Stimulated activated CD8-positive, alpha-beta memory T cell treated with anti-CD3 and anti-CD28 coated beads, Interleukin-7, amount 100 ng/mL, for 48 hours (primary cell): Measurements from ENCODE around the gene CEBPZ.
"Not testable (repeated sequence)": the region's sequence is repeated elsewhere in the genome, so short reads cannot be mapped to it uniquely, and the experiment has no call there.

Experiments used
- DNase-seq, 2 donors: peaks; one replicate each; pipeline ENCODE4 v3.0.0-alpha.2; 2020; ENCODE audit warnings: low read depth in 1 of 2; ENCODE audit errors: extremely low read depth in 1 of 2

Gene CEBPZ

DNA sequence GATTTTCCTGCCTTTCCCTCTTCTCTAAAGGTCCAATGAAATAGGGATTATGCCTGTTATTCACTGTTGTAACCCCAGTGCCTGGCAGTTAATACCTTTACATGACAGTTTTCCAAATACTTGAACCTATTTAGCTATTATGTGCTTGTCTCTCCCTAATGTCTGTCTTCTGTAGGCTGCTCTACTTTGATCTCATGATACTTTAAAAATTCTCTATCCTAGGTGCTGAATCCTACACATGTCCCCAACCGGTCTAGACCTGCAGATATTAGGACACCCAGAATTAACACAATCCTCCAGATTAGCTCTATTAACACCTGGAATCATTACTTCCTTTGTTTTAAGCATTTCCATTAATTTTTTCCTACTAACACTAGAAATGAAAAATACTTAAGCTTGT lies 7.3 kb downstream of the CEBPZ start:
- no peak for DNase-seq

DNA sequence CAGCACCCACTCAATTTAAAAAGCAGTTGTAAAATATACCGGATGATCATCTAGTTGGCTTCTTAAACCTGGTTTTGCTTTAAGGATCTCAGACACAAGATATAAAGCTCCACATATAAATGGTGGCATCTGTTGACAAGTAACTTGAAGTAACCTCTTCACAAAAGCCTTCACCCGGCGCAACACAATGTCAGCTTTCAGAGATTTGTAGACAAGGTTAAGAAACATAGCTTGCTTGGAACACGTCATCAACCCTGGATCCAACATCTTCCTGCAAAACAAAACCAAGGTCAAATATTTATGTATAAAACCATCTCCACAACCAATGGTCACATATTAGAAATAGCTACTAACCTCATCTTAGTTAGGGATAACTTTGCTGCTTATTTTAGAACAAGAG lies 8.3 kb downstream of the CEBPZ start:
- no peak for DNase-seq

DNA sequence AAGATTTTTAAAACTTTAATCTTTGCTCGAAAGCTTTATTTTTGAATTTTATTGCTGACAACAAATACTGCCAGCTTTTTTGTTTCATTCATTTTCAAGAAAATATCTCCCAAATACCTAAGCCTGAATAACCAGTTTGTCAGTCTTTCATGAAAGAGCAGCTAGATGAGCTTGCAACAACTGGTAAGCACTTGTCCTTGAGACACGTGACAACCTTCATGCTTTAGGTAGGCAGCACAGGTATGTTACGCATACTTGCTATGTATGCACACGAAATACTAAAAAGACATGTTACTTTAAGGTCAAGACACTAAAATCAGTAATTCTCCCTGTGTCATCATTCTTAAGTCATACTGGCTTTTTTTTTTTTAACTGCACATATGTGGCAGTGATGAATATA lies 12.3 kb downstream of the CEBPZ start:
- no peak for DNase-seq

DNA sequence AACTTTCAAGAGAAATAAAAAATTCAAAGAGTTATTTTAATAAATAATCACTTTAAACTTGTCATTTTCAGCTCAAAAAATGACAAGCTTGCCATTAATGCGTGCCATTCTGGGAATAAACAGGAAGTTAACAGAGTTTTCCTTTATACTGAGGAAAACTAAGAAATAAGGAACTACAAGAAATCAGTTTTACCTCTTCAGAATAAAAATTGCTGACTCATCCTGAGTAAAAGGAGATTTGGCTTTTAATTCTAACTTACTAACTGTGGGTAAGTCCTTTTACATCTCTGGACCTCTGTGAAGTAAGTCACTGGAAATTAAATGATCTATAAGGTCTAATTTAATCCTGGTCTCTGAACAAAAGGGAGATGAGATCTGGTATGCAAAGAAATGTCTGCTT lies 16.1 kb downstream of the CEBPZ start:
- no peak for DNase-seq

DNA sequence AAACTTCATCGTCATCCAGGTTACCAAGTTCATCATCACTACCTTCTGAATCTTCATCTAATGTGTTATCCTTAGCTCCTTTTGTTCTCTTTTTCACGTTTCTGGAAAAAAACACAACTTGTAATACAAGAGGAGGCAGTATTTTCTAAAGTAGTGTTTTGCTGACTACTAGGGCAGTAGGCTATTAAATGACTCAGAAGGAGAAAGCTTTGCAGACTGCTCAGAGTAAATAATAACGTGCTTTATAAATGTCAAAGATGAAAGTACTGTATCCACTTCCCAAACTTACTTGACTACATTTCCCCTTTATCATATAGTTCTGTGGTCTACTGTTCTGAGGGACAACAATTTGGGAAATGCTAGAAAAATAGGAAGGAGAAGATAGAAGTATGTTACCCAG lies 19.5 kb downstream of the CEBPZ start:
- no peak for DNase-seq

DNA sequence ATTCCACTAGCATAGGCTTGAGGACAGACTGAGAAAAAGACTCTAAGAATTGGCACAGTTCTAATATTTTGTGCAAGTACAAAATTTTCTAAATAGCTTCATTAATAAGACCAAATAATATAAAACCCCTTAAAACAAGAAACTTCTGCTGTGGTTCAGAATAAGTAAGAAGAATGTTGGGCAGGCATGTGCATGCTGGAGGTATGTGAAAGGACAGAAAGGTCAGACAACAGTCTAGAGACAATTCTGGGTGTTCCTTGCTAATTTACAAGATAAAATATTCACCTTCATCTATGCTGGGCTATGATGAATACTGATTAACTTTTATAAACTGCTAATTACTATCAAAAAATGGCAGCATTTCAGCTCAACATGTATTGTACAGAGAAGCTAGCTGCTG lies 20.2 kb downstream of the CEBPZ start:
- no peak for DNase-seq

DNA sequence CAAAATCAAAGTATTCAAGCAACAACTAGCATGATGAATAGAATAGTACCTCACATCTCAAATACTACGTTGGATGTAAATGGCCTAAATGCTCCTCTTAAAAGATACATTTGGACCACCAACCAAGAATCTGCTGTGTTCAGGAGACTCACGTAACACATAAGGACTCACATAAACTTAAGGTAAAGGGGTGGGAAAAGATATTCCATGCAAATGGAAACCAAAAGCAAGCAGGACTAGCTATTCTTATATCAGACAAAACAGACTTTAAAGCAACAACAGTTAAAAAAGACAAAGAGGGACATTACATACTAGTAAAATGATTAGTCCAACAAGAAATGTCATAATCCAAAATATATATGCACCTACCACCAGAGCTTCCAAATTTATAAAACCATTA lies 24.6 kb downstream of the CEBPZ start:
- not testable (repeated sequence) for DNase-seq

DNA sequence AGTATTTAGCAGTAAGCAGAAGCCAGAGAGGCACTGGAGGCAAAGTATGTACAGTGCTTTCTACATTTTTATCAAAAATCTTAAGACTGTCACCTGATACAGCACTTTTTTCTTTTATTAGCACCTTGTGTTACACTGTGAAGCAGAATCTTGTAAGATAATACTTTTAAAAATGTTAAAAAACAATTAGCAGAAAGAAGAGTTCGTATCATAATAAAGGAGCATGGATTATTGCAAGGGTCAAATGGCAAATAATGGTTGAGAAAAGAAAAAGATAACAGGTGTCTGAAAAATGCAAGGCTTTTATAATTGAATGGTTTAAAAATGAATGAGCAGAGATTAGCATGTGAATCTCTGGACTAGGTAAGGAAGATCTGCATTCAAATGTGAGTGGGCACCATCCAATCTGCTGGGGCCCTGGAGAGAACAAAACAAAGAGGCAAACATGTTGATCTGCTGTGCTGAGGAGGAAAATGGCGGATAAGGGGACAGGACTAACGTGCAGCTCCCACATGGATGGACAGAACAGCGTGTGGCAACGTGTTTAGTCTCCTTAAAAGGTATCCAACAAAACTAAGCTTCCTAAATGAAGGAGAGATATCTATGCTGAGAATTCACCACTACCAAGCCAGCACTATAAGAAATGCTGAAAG lies 25.6 kb downstream of the CEBPZ start:
- no peak for DNase-seq

DNA sequence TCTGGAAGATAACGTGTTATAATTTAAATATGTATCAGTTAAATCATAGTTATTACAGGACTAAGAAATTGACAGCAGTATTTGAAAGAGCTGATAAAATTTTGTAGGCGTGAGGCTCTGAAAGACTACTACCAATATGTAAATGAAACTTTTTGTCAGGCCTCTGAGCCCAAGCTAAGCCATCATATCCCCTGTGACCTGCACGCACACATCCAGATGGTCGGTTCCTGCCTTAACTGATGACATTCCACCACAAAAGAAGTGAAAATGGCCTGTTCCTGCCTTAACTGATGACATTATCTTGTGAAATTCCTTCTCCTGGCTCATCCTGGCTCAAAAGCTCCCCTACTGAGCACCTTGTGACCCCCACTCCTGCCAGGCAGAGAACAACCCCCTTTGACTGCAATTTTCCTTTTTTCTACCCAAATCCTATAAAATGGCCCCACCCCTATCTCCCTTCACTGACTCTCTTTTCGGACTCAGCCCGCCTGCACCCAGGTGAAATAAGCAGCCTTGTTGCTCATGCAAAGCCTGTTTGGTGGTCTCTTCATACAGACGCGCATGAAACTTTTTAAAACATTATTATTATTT lies 26.2 kb downstream of the CEBPZ start:
- not testable (repeated sequence) for DNase-seq

DNA sequence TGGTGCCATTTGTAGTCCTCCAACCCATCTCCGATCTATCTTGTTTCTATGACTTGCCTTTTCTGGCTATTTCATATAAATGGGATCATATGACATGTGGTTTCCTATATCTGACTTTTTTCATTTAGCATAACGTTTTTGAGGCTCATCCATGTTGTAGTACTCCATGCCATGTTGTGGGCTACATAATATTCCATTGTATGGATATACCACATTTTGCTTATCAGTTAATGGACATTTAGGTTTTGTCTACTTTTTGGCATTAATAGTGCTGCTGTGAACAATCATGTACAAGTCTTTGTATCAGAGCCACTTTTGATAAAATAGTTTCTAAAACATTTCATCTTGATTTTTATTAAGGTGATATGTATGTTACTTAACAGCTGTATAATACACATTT lies 27.7 kb downstream of the CEBPZ start:
- no peak for DNase-seq

DNA sequence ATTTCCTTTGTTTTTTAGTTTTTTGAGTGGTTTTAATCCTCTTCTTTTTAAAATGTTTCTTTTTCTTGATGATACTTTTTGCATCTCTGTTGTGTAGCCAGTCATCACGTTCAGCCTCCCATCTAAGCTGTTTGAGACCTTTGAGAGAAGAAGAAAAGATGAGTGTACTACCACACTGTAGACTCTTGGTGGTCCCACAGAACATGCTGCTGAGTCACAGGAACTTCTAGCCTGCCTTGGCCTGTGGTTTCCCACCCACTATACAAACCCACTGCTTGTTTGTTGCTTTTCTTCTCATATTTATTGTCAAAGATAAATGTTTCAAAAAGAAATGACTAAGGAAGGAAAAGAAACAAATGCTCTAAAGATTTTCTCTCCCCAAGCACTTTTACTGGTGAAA lies 29.6 kb downstream of the CEBPZ start:
- peak in 1 of 2 donors; percentile 61 for DNase-seq

DNA sequence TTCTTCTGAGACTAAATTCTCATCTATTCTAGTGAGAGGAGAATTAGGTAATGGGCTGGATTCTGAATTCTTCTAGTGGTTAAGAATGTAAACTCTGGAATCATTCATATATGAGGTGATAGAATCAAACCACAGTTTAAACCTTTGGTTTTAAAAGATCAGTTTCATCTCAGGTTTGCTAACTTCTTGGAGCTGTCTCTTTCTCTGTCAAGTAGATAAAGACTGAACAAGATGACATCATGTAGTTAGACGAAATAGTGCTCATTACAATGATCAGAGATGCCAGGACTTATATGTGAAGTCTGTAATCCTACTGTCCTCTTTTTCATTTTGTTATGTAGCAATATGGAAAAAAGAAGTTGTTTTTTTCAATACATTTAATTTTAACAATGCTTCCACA lies 30.2 kb downstream of the CEBPZ start:
- no peak for DNase-seq

DNA sequence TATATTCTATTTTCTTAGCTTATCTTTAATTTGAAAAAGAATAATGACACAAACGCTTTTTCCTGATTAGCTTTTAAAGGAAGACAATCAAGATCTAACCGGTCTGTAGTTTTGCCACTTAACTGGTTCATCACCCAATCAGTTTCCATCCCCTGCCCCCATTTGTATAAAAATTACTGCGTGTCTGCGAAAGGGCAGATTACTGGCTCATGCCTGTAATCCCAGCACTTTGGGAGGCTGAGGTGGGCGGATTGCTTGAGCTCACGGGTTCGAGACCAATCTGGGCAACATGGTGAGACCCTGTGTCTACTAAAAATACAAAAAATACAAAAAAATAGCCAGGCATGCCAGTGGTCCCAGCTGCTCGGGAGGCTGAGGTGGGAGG lies 32.7 kb downstream of the CEBPZ start:
- no peak for DNase-seq

DNA sequence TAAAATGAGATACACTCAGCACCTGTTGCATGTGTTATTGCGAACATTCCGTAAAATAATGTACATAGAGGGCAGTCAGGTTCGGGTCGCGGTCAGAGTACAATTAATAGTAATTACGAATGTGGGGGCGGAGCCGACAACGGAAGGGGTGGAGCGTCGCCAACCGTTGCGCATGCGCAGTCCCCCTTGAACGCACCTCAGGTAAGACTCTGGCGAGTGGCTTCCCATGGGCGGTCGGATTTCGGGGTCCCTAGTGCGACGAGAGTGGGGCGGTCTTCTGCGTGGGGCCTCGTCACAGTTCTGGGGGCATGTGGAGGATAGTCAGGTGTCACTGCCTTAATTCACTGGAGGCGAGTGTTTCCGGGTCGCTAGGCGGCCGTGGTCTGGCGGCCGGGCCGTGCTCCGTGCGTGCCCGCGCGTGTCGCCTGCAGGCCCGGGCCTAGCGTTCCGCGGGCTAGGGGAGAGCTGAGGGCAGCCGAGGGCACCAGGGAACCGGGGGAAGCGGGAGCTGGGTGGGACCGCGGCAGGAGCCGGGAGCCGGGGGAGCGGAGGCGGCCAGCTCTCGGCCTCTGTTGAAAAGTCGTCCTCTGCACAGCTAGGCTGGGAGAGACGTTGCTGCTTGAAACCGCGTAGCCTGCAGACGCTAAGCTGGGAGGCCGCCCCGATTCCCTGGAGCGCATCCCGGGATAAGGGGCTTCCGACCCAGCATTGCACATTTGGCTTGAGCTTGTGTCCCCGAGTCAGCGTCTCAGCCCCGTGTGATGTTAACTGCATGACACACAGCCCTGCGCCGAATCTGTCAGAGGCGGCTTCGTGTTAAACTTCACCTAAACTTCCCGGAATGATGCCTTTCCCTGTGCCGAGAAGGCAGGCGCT lies 34.8 kb downstream of the CEBPZ start, which contains the start of gene CEBPZOS:
Gene CEBPZOS, plus strand, starts transcription at position 177 of the 876 bp plus-strand sequence. CDS start 3,209 bp downstream, outside the sequence.
- DNase-seq: peak; percentile 74 to 76

DNA sequence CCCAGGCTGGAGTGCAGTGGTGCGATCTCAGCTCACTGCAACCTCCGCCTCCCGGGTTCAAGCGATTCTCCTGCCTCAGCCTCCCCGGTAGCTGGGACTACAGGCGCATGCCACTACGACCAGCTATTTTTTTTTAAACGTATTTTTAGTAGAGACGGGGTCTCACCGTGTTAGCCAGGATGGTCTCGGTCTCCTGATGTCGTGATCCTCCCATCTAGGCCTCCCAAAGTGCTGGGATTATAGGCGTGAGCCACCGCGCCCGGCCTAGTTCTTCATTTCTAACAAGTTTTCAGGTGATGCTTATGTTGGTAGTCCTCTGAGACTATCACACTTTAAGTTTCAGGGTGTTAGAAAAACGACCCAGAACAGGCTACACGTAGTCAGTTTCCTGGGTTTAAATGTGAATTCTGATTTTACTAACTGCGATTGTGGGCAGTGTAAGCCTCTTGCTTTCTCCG lies 35.5 kb downstream of the CEBPZ start:
- not testable (repeated sequence) for DNase-seq

DNA sequence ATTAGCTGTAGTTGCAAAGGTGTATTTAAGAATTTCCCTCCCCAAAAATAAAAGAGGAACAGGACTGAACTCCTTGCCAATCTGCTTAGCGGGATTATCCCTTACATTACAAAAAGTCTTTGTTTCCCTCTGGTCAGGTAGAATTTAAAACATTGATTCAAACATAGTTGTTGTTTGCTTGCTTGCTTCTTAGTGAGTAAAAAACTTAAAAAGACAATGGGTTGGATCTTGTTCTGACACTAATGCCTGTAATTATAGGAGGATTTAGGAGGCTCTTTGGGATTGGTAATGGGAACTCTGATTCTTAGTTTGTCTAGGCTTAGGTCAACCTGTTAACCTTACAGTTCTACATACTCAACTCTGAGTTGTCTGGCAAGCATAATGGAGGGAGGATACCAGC lies 38.8 kb downstream of the CEBPZ start:
- no peak for DNase-seq

DNA sequence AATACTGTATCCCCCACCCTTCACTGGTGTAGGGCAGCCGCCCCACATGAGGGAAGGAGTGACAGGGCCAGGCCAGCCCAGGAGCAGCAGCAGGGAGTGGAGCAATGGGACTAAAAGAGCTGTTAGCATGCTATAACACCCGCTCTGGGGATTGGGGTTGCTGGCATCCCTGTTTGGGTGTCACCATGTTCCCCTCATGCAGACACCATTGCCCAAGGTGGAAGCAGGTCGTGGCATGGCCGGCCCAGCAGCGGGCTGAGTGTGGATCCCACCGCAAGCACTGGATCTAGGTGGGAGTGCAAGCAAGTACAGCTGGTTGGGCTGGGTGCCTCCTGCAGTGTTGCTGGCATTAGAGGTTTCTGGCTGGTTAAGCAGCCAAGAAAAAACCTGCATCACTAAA lies 39.6 kb downstream of the CEBPZ start:
- DNase-seq: no peak

DNA sequence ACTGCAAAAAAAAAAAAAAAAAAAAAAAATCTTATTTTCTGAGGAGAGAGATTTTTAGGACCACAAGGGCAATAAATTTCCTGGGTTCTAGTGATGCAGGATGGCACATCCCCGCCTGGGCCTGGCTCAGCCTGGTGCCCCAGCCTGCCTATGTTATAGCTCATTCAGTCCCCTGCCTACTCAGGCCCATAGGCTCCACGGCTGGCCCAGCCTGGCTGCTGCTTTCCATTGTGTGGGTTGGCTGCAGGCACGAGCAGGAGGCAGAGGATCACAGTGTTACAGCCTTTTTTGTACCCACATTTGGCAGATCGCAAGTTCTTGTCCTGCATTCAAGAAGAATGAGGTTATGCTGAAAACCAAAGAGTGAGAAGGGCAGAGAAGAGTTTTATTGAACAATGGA lies 40.1 kb downstream of the CEBPZ start:
- no peak for DNase-seq

DNA sequence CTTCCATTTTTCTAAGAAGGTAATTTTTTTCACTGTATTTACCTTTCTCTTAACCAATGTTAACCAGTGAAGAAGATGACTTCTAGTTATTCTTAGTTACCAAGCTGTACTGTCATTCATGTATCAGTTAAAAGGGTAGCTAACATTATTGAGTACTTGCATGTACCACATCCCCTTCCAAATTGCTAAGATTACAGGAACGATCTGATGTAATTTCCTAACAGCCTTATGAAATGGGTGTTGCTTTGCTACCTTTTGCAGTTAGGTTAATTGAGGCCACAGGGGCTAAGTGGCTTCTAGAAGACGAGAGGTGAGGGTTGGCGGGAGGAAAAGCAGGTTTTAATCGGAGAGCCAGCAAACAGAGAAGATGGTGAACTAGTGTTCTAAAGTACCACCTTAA lies 41.1 kb downstream of the CEBPZ start:
- DNase-seq: no peak

DNA sequence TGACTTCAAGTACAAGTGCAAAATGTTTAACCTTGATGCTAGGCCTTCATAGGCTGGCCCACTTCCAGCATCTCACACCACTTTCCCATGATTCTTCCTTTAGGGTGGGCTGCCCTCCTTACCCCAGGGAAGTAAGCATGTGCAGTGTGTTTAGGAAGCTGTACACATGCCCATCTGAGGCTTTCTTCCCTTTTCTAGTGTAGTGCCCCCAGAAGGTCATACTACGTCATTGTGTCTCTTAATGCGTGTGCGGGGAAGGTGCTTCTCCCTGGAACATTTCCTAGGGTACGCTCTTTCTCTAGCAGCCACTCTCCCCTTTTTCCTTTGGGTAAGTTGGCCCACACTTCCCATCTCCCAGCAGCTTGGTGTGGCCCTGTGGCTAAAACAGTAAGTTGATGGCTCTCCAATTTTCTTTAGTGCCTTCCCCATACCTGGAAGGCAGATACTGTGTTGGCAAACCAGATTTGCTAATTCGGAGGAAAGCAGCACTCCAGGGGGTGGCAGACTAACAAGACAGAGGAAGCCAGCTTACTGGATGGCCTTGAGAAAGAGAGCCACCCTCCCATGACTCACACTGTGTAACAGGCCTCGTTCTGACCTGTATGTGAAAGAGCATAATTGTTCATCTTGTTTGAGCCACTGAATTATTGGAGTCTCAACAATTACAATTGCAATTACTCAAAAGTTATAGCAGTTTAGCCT lies 41.8 kb downstream of the CEBPZ start:
- DNase-seq: peak in 1 of 2 donors; percentile 12

DNA sequence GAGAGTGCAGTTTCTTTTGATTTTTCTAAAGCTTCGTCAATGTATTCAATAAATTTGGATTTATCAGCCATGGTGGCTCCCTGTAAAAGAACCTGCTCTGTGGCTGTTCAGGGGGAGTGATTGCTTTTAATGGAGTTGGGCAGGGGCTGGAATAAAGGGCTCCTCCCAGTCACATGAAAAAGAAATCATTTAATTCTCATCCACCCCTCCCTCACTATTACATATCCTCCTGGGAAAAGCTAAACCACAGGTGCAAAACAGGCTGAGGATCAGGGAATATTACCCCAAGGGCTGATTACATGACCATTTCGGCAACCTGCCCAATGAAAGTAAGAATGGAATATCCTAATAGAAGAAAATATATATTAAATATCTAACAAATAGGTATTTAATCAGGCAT lies 42.8 kb downstream of the CEBPZ start, which contains the start of gene SULT6B1:
Gene SULT6B1, minus strand, starts transcription at position 101 of the 400 bp plus-strand sequence. Its CDS starts 30 bp downstream, at position 71.
- DNase-seq: no peak
